A549 treated with CpdA at 1 μM for 4 hours (cell line): Measurements from ENCODE around the gene STYXL2. TPM values are rescaled to one million over a fixed set of nuclear protein-coding genes. Genes with fewer than 3 reads are reported as not detected.

Source experiments
- total RNA-seq: library from RNA; stranded (reverse); fragments of 200-300 nt; extraction: Qiagen RNA extraction; gene quantifications from 5 replicates; pipeline ENCODE4 v1.2.3, GENCODE V29; 2022; ENCODE audit warnings: low read depth

STYXL2 gene
- total RNA-seq, result not detected in 5 replicates

DNA sequence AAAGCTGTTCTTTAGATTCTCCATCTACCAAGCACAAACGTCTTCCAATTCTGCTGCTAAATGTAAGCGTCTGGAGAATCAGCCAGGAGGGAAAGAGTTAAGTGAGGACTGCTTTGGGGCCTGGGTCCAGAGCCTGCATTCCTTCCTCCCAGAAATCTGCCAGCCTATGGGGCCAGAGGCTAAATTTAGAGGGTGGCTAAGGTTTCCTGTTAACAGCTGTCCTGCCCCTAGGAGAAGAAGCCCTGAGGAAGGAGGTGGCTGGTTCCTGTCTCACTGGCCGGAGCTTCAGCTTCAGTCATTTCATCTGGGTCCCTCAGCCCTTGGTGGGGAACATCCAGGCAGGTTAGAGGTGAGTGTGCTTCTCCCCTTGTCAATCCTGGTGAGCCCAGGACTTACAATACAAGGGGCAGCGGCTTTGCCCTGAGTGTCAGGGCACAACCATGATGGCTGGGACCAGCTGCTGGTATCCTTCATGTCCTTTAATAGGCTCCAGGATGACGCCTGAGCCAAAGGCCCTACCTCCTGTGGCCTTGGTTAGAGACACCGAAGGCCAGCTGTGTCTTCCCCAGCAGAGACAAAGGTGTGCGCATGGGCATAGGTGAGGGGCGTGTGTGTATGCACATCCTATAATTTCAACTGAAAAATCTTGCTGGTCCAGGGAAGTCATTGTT, at the start of gene STYXL2:
TSS of gene STYXL2 (plus strand) at position 230 of the 671 bp plus-strand sequence. CDS start 775 bp downstream, outside the sequence.

DNA sequence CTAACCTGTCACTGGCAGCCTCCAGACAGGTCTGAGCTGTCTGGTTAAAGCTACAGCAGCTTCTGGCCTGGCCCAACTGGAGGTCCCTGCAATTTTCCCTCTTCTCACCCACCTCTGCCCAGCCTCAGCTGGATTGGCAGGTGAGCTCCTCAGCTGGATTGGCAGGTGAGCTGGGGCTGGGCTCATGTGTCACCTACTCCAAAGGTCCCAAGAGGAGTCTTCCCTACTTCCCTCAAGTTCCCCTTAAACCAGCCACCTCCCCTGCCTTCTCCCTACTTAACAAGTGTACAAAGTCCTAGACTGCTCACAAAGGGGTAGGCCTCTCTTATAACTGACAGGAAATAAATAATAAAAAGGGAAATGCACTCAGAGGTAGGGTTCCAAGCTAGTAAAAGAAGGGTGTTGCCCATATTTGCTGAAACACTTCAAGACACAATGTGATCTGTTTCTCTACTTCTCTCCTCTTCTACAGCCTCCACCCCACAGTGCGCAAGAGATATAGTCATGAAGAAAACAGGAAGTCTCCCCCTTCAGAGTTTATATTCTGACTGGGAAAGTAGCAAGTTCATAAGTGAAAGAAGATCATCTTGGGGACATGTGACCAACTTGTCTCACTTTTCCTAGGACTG, 3.4 kb upstream of the STYXL2 start, which contains the start of gene GPA33:
TSS of gene GPA33 (minus strand) at position 64 of the 629 bp plus-strand sequence. CDS start 90 bp downstream, outside the sequence.

Other genes starting within 250 kb of the STYXL2 start
- 12.0 to 14.3 TPM (median 12.7 TPM) in 5 replicates for gene TADA1, start 217.8 kb upstream of the STYXL2 start, total RNA-seq
- gene ILDR2, start 118.5 kb upstream of the STYXL2 start, total RNA-seq, result 0.02 to 0.14 TPM in 2 of 5 replicates, not detected in the others
- not detected in 5 replicates for gene MAEL, start 104.8 kb upstream of the STYXL2 start, total RNA-seq
- not detected in 5 replicates for gene GPA33, start 3.7 kb upstream of the STYXL2 start, total RNA-seq
- 3.0 to 5.4 TPM (median 3.4 TPM) in 5 replicates for gene POU2F1, start 126.8 kb downstream of the STYXL2 start, total RNA-seq